IMR-90 (cell line): ENCODE data around the gene METTL25.

Experiments used
- BHLHE40 ChIP-seq: fragments of 150-350 bp; IDR thresholded peaks from 2 replicates; pipeline ENCODE4 v1.6.1; 2016; ENCODE audit warnings: mild to moderate bottlenecking, low read depth, low read length
- CEBPB ChIP-seq: IDR thresholded peaks from 2 replicates; pipeline ENCODE4 v1.6.1; 2012; ENCODE audit warnings: low read depth, low read length, improper control_type of control experiment
- CHD1 ChIP-seq: IDR thresholded peaks from 2 replicates; pipeline ENCODE4 v1.6.1; 2012; ENCODE audit warnings: low read depth, low read length, improper control_type of control experiment
- CTCF ChIP-seq: conservative IDR thresholded peaks from 2 replicates; pipeline ENCODE4 v1.5.1; 2012; ENCODE audit warnings: mild to moderate bottlenecking, low read depth, low read length, improper control_type of control experiment
- FOS ChIP-seq: fragments of 150-350 bp; IDR thresholded peaks from 2 replicates; pipeline ENCODE4 v1.6.1; 2016; ENCODE audit warnings: low read depth, low read length
- MAFK ChIP-seq: IDR thresholded peaks from 2 replicates; pipeline ENCODE4 v1.6.1; 2012; ENCODE audit warnings: low read depth, low read length, improper control_type of control experiment
- MAZ ChIP-seq: IDR thresholded peaks from 2 replicates; pipeline ENCODE4 v1.6.1; 2012; ENCODE audit warnings: low read depth, mild to moderate bottlenecking, low read length, improper control_type of control experiment, moderate library complexity, borderline replicate concordance
- MXI1 ChIP-seq: IDR thresholded peaks from 2 replicates; pipeline ENCODE4 v1.6.1; 2012; ENCODE audit warnings: low read depth, mild to moderate bottlenecking, low read length, moderate library complexity, borderline replicate concordance
- NFE2L2 ChIP-seq: fragments of 150-350 bp; IDR thresholded peaks from 2 replicates; pipeline ENCODE4 v1.6.1; 2016; ENCODE audit warnings: low read depth, mild to moderate bottlenecking, low read length
- POLR2A ChIP-seq: IDR thresholded peaks from 2 replicates; pipeline ENCODE4 v1.6.1; 2012; ENCODE audit warnings: mild to moderate bottlenecking, low read depth, low read length
- RCOR1 ChIP-seq: IDR thresholded peaks from 2 replicates; pipeline ENCODE4 v1.6.1; 2012; ENCODE audit warnings: mild to moderate bottlenecking, low read length, improper control_type of control experiment; ENCODE audit not compliant: insufficient replicate concordance
- RFX5 ChIP-seq: IDR thresholded peaks from 2 replicates; pipeline ENCODE4 v1.8.0; 2012; ENCODE audit warnings: low read depth, mild to moderate bottlenecking, low read length, moderate library complexity
- SMC3 ChIP-seq: fragments of 150-350 bp; IDR thresholded peaks from 2 replicates; pipeline ENCODE4 v1.6.1; 2016; ENCODE audit warnings: low read depth, mild to moderate bottlenecking, antibody characterized with exemption, low read length, moderate library complexity
- USF2 ChIP-seq: fragments of 150-350 bp; IDR thresholded peaks from 2 replicates; pipeline ENCODE4 v1.6.1; 2017; ENCODE audit warnings: mild to moderate bottlenecking, antibody characterized with exemption, low read length, low read depth

- TF ChIP-seq CHD1 (no peak), CEBPB (no peak), NFE2L2 (no peak), CTCF (no peak), POLR2A (no peak), MAFK (no peak), BHLHE40 (no peak), RCOR1 (no peak), USF2 (no peak), FOS (no peak), MAZ (no peak), RFX5 (no peak), MXI1 (no peak), SMC3 (no peak)
These were observed 152.1 kb downstream of the METTL25 start for GRCh38 chr12:82510386-82510785.
